ENCODE data around the gene IL21R. TPM values are rescaled to one million over a fixed set of nuclear protein-coding genes. Genes with fewer than 3 reads are reported as not detected.
"Not testable (repeated sequence)": the region's sequence is repeated elsewhere in the genome, so short reads cannot be mapped to it uniquely, and the experiment has no call there.

Gene IL21R
- total RNA-seq, 1 experiment from 2014 or later: 0.61 TPM

GRCh38 chr16:27433191-27433590, 31.2 kb downstream of the IL21R start:
- DNase-seq (ENCODE audit: low read depth, low spot score); in situ Hi-C loops (cut with HindIII; ENCODE audit: low pct_unique_long_range_greater_than_20kb, low sequenced_read_pairs): not testable (repeated sequence)

GRCh38 chr16:27433636-27434035, 31.7 kb downstream of the IL21R start:
- in situ Hi-C loops (cut with HindIII; ENCODE audit: low pct_unique_long_range_greater_than_20kb, low sequenced_read_pairs): no loop called here
- no peak for DNase-seq (ENCODE audit: low read depth, low spot score)

- no peak for DNase-seq (ENCODE audit: low read depth, low spot score)
- in situ Hi-C loops (cut with HindIII; ENCODE audit: low pct_unique_long_range_greater_than_20kb, low sequenced_read_pairs): no loop called here
These were observed 32.4 kb downstream of the IL21R start for GRCh38 chr16:27434141-27435051.

GRCh38 chr16:27435146-27435545, 33.2 kb downstream of the IL21R start:
- in situ Hi-C loops (cut with HindIII; ENCODE audit: low pct_unique_long_range_greater_than_20kb, low sequenced_read_pairs); DNase-seq (ENCODE audit: low read depth, low spot score): not testable (repeated sequence)

GRCh38 chr16:27436065-27436464, 34.1 kb downstream of the IL21R start:
- DNase-seq (ENCODE audit: low read depth, low spot score): no peak
- in situ Hi-C loops (cut with HindIII; ENCODE audit: low pct_unique_long_range_greater_than_20kb, low sequenced_read_pairs): no loop called here

GRCh38 chr16:27436921-27437650, 35.1 kb downstream of the IL21R start:
- no peak for DNase-seq (ENCODE audit: low read depth, low spot score)
- in situ Hi-C loops (cut with HindIII; ENCODE audit: low pct_unique_long_range_greater_than_20kb, low sequenced_read_pairs): no loop called here

GRCh38 chr16:27437946-27438345, 36.0 kb downstream of the IL21R start:
- no peak for DNase-seq (ENCODE audit: low read depth, low spot score)
- in situ Hi-C loops (cut with HindIII; ENCODE audit: low pct_unique_long_range_greater_than_20kb, low sequenced_read_pairs): no loop called here

- DNase-seq (ENCODE audit: low read depth, low spot score): no peak
- in situ Hi-C loops (cut with HindIII; ENCODE audit: low pct_unique_long_range_greater_than_20kb, low sequenced_read_pairs): no loop called here
These were observed 37.5 kb downstream of the IL21R start for GRCh38 chr16:27439271-27440018.

GRCh38 chr16:27441276-27441675, 39.3 kb downstream of the IL21R start:
- no peak for DNase-seq (ENCODE audit: low read depth, low spot score)
- in situ Hi-C loops (cut with HindIII; ENCODE audit: low pct_unique_long_range_greater_than_20kb, low sequenced_read_pairs): no loop called here

GRCh38 chr16:27441998-27442397, 40.0 kb downstream of the IL21R start:
- in situ Hi-C loops (cut with HindIII; ENCODE audit: low pct_unique_long_range_greater_than_20kb, low sequenced_read_pairs): no loop called here
- no peak for DNase-seq (ENCODE audit: low read depth, low spot score)

- in situ Hi-C loops (cut with HindIII; ENCODE audit: low pct_unique_long_range_greater_than_20kb, low sequenced_read_pairs): no loop called here
These were observed 42.0 kb downstream of the IL21R start for GRCh38 chr16:27444015-27444414.

GRCh38 chr16:27444470-27444869, 42.5 kb downstream of the IL21R start:
- in situ Hi-C loops (cut with HindIII; ENCODE audit: low pct_unique_long_range_greater_than_20kb, low sequenced_read_pairs): no loop called here

More at GRCh38 chr16:27444015-27444414, 42.0 kb downstream of the IL21R start:
- DNase-seq (ENCODE audit: low read depth, low spot score): no peak

GRCh38 chr16:27445502-27446175, 43.7 kb downstream of the IL21R start:
- DNase-seq (ENCODE audit: low read depth, low spot score): no peak
- in situ Hi-C loops (cut with HindIII; ENCODE audit: low pct_unique_long_range_greater_than_20kb, low sequenced_read_pairs): no loop called here

More at GRCh38 chr16:27444470-27444869, 42.5 kb downstream of the IL21R start:
- DNase-seq (ENCODE audit: low read depth, low spot score): no peak

GRCh38 chr16:27446721-27447120, 44.7 kb downstream of the IL21R start:
- no peak for DNase-seq (ENCODE audit: low read depth, low spot score)

GRCh38 chr16:27447301-27447700, 45.3 kb downstream of the IL21R start:
- no peak for DNase-seq (ENCODE audit: low read depth, low spot score)
- in situ Hi-C loops (cut with HindIII; ENCODE audit: low pct_unique_long_range_greater_than_20kb, low sequenced_read_pairs): no loop called here

More at GRCh38 chr16:27446721-27447120, 44.7 kb downstream of the IL21R start:
- in situ Hi-C loops (cut with HindIII; ENCODE audit: low pct_unique_long_range_greater_than_20kb, low sequenced_read_pairs): no loop called here

GRCh38 chr16:27448532-27449433, 46.8 kb downstream of the IL21R start:
- no peak for DNase-seq (ENCODE audit: low read depth, low spot score)
- in situ Hi-C loops (cut with HindIII; ENCODE audit: low pct_unique_long_range_greater_than_20kb, low sequenced_read_pairs): no loop called here

Data from SK-MEL-5 (cell line).